Brain microvascular endothelial cell (primary cell): ENCODE data around the gene CUL7.

Experiments used
- DNase-seq: peaks from one replicate; pipeline ENCODE4 v3.0.0-alpha.2; 2020
- H3K27ac ChIP-seq: fragments of 250-450 bp; sonication (Bioruptor Pico); 2 replicates; pipeline ENCODE4 v1.5.1; 2020; ENCODE audit warnings: mild to moderate bottlenecking, moderate library complexity
- H3K27me3 ChIP-seq: fragments of 250-450 bp; sonication (Bioruptor Pico); replicated peaks from 2 replicates; pipeline ENCODE4 v1.5.1; 2020; ENCODE audit warnings: mild to moderate bottlenecking
- H3K36me3 ChIP-seq: fragments of 250-450 bp; sonication (Bioruptor Pico); replicated peaks from 2 replicates; pipeline ENCODE4 v1.5.1; 2020; ENCODE audit warnings: mild to moderate bottlenecking
- H3K4me3 ChIP-seq: 2 replicates; pipeline ENCODE4 v1.5.1; 2011; ENCODE audit warnings: low read depth, mild to moderate bottlenecking, control low read depth, low read length, moderate library complexity
- in situ Hi-C: cut with HindIII; loops from 2 replicates; pipeline ENCODE4 v1.10.0; 2017; ENCODE audit warnings: low sequenced_read_pairs, low pct_ligation_motif_present
- TF ChIP-seq, protein P1 (sequence below): IDR thresholded peaks from 2 replicates; pipeline ENCODE4 v1.5.1; 2011; ENCODE audit warnings: low read depth, mild to moderate bottlenecking, moderate library complexity, low read length, control low read depth, inconsistent platforms; ENCODE audit errors: missing control alignments

Gene CUL7

DNA sequence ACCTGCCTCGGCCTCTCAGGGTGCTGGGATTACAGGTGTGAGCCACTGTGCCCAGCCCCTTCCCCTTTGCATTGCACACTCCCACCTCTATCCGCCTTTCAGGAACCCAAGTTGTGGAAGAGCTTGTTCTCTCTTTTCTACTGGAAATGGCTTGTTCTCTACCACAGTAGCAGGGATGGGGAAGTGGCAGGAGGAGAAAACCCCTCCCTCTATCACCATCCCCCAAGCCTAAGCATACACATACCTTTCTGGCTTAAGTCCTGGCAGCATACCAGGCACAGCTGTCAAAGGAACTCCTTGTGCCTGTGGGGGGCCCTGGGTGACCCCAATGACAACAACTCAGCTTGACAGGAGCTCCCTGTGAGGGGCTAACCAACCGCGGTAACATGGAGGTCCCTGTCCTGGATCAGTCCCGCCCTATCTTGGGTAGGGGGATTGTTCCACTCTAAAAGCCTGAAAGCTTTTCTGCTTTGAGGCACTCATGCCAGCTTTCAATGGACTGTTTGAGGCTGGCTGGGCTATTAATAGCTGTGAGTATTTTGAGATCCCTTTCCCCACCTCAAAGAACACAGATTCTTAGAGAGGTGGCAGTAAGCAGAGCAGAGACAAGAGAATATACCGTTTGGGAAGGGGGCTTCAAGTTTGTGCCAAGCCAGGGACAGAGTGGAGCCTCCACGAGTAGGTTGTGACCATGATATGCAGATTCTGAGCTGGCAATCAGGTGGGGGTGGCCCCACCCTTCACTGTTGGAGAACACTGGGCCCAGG is 37.3 kb downstream of the CUL7 start:
- Histone ChIP-seq H3K4me3 (no peak overlapping the region), H3K27me3 (no peaks in the 10 kb centered on the region), H3K36me3 (peaks cover 35% of the 10 kb centered on the region), H3K27ac (no peak overlapping the region)
- in situ Hi-C loops = no loop called here
- TF ChIP-seq, protein P1, sequence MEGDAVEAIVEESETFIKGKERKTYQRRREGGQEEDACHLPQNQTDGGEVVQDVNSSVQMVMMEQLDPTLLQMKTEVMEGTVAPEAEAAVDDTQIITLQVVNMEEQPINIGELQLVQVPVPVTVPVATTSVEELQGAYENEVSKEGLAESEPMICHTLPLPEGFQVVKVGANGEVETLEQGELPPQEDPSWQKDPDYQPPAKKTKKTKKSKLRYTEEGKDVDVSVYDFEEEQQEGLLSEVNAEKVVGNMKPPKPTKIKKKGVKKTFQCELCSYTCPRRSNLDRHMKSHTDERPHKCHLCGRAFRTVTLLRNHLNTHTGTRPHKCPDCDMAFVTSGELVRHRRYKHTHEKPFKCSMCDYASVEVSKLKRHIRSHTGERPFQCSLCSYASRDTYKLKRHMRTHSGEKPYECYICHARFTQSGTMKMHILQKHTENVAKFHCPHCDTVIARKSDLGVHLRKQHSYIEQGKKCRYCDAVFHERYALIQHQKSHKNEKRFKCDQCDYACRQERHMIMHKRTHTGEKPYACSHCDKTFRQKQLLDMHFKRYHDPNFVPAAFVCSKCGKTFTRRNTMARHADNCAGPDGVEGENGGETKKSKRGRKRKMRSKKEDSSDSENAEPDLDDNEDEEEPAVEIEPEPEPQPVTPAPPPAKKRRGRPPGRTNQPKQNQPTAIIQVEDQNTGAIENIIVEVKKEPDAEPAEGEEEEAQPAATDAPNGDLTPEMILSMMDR = no peak
- no peak for DNase-seq

DNA sequence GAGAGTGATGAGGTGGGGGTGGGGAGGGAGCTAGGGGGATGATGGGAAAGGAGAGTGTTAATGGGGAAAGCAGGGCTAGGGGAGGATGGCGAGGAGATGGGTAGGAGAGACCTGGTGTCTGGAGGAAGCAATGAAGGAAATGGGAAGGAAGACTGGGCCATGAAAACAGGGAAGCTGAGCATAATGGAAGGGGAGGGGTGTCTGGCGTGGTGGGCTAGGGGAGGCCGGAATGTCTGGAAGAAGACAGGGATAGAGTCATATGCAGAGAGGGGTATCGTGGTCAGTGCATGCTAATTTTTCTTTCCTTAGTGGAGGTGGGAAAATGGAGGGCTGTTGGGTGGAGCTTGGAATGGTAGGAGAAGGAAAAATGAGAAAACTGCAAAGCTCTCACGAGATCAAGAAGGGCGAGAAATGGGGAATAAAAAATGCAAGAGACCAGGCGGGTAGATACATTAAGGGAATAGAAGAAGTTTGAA is 39.2 kb downstream of the CUL7 start:
- Histone ChIP-seq H3K36me3 (peaks cover 42% of the 10 kb centered on the region), H3K27ac (peak overlapping the region; percentile 83), H3K4me3 (peak overlapping the region; percentile 94), H3K27me3 (no peaks in the 10 kb centered on the region)
- TF ChIP-seq, protein P1 = no peak
- in situ Hi-C loops = no loop called here
- DNase-seq = peak; percentile 36

DNA sequence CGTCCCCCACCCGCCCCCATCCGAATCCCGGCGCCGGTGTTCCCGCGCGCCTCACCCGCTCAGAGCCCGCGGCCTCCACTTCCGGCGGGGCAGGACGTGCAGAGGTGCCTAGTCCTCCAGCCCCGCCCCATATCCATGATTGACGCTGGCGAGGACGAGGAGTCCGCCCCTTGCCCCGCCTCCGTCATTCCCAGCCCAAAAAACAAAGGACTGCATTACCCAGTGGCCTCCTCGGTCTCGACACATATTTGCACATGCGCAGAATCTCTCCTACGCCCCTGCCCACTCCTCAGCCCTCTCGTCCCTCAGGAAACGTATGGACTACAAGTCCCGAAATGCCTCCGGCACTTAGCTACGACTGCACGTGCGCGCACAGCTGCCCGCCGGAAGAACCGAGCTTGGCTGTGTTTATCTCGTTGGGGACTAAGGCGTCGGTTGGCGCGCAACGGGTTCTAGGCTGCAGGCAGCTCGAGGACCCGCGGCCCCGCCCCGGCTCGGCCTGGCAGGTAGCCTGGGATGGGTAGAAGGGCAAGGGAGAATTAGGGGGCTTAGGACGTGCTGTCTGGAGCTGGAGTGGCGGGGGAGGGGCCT is 39.7 kb downstream of the CUL7 start, which contains the start of the genes KLHDC3 and MEA1:
Gene KLHDC3, plus strand, starts transcription at position 407 of the 591 bp plus-strand sequence. CDS start 2,944 bp downstream, outside the sequence.
Gene MEA1, minus strand, starts transcription at position 104 of the 591 bp plus-strand sequence. CDS start 133 bp downstream, outside the sequence.
- TF ChIP-seq, protein P1 = no peak
- Histone ChIP-seq H3K36me3 (peaks cover 43% of the 10 kb centered on the region), H3K27ac (peak within 1 kb of the TSS; percentile 83), H3K27me3 (no peaks in the 10 kb centered on the region), H3K4me3 (peak within 1 kb of the TSS; percentile 94)
- DNase-seq = peak; percentile 100
- in situ Hi-C loops = no loop called here

DNA sequence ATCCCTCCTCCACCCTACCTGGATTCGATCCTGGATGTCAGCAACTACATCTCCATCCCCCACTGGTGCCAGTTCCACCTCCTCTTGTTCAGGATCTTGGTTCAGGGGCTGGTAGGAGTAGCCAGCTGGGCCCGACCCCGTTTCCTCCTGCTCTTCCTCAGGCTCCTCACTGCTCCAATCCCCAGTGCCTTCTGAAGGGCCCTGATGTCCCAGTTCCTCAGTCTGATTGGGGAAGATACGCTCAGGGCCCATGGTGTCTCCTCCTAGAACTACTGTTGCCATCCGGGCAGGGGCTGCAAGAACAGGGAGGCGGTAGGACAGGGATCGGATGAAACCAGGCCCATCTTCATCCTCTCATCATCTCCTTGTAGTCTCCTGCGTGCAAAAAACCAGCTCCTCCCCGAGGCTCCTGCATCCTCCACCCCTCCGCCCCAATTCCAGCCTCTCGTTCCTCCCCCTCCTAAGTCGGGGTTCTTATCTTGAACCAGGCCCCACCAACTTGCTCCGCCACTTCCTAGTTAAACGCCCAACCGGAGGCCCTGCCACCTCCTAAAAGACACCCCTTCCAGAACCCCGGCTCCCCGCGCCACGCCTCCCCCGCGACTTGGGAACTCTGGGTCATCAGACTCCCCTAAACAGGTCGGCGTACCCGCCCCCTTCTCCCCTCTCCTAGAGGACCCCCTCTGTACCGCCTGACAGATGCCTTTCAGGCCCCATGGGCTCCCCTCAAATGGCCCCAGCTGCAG is 40.4 kb downstream of the CUL7 start:
- Histone ChIP-seq H3K27me3 (no peaks in the 10 kb centered on the region), H3K36me3 (peaks cover 43% of the 10 kb centered on the region), H3K4me3 (peak overlapping the region; percentile 94), H3K27ac (no peak overlapping the region)
- in situ Hi-C loops = no loop called here
- DNase-seq = no peak
- TF ChIP-seq, protein P1 = no peak

DNA sequence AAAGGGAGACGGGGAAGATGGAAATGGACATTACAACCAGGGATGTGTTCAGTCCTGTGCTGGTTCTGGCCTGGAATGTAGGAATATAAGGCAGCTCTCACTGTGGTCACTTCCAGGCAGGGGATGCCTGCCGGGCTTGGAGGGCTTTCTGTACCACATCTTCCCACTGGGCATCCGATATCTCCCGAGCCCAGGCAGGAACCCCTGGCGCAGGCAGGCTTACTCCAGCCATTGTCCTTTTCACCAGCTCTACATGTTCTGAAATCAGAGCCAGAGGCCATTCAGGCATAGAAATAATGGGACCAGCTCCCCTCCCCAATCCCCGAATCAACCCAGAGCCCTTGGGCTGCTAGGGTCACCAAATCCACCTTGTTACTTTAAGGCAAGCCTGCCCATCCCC is 41.3 kb downstream of the CUL7 start:
- Histone ChIP-seq H3K27ac (no peak overlapping the region), H3K36me3 (peaks cover 45% of the 10 kb centered on the region), H3K4me3 (no peak overlapping the region), H3K27me3 (no peaks in the 10 kb centered on the region)
- TF ChIP-seq, protein P1 = no peak
- DNase-seq = no peak
- in situ Hi-C loops = no loop called here
